ENCODE results near the gene KLHL29.

- no peak for TF ChIP-seq CTCF (IDR thresholded peaks at IDR 0.05)
- TF ChIP-seq POLR2A (IDR thresholded peaks at IDR 0.05) = no peak
Observed at GRCh38 chr2:23649819-23650218, 264.8 kb downstream of the KLHL29 start.
